Natural killer cell (primary cell): ENCODE data around the gene GOLGA6A. TPM values are rescaled to one million over a fixed set of nuclear protein-coding genes. Genes with fewer than 3 reads are reported as not detected.
"Not testable (repeated sequence)": the region's sequence is repeated elsewhere in the genome, so short reads cannot be mapped to it uniquely, and the experiment has no call there.

ENCODE experiments used
- ATAC-seq, 3 donors: fragments of 150-1000 bp in 2 of 3; fragments of 200-7000 bp in 1 of 3; cut with Tn5 transposase; 1 replicate in 1 of 3; 2 replicates in 2 of 3; pipeline ENCODE4 v1.10.0; 2021; ENCODE audit warnings: mild to moderate bottlenecking in 2 of 3, moderate library complexity in 2 of 3
- DNase-seq, 2 donors: peaks; one replicate each; pipeline versions ENCODE4 v3.0.0 to v3.0.0-alpha.2; 2013 to 2021; ENCODE audit warnings: mixed read lengths in 1 of 2
- H3K27ac ChIP-seq: one replicate; pipeline ENCODE4 v1.5.1; 2013; ENCODE audit warnings: mild to moderate bottlenecking, low read length
- H3K27me3 ChIP-seq: one replicate; pipeline ENCODE4 v1.6.1; 2013; ENCODE audit warnings: low read length; ENCODE audit not compliant: control insufficient read depth, insufficient read depth
- H3K36me3 ChIP-seq: one replicate; pipeline ENCODE4 v1.6.1; 2013; ENCODE audit warnings: low read length; ENCODE audit not compliant: control insufficient read depth, insufficient read depth
- H3K4me1 ChIP-seq: one replicate; pipeline ENCODE4 v1.6.1; 2013; ENCODE audit warnings: low read length; ENCODE audit not compliant: control insufficient read depth, insufficient read depth
- H3K4me3 ChIP-seq: one replicate; pipeline ENCODE4 v1.5.1; 2013; ENCODE audit warnings: low read length
- H3K9me3 ChIP-seq: one replicate; pipeline ENCODE4 v1.6.1; 2013; ENCODE audit warnings: low read length; ENCODE audit not compliant: control insufficient read depth, insufficient read depth
- H3K27ac Mint-ChIP-seq, 2 donors: one replicate each; pipeline ENCODE4 v1.8.0; 2022; ENCODE audit warnings: mild to moderate bottlenecking in 2 of 2, mixed read lengths in 2 of 2, moderate library complexity in 1 of 2
- H3K27me3 Mint-ChIP-seq, 2 donors: one replicate each; pipeline ENCODE4 v1.8.0; 2022; ENCODE audit warnings: low read depth in 2 of 2, mixed read lengths in 2 of 2
- H3K36me3 Mint-ChIP-seq: one replicate; pipeline ENCODE4 v1.8.0; 2022; ENCODE audit warnings: mixed read lengths
- H3K4me1 Mint-ChIP-seq, 2 donors: one replicate each; pipeline ENCODE4 v1.8.0; 2022; ENCODE audit warnings: mixed read lengths in 2 of 2
- H3K4me3 Mint-ChIP-seq: one replicate; pipeline ENCODE4 v1.8.0; 2022; ENCODE audit warnings: mild to moderate bottlenecking, moderate library complexity, mixed read lengths
- H3K9me3 Mint-ChIP-seq, 2 donors: one replicate each; pipeline ENCODE4 v1.8.0; 2022; ENCODE audit warnings: mixed read lengths in 2 of 2
- WGBS: methylation state at CpG from one replicate; pipeline ENCODE4 v1.1.7; 2013; ENCODE audit warnings: missing lambda C conversion rate; ENCODE audit not compliant: insufficient coverage; 5-methylcytosine and 5-hydroxymethylcytosine counted together
- intact Hi-C: fragments of 100-400 bp; cut with micrococcal nuclease; formaldehyde crosslinking; loops from one replicate; pipeline ENCODE4 v1.14.2; 2022
- total RNA-seq, 4 donors: library from RNA; stranded (reverse); fragments of 120-200 nt in 1 of 4; gene quantifications; one replicate each; pipeline versions ENCODE4 v1.2.3 to v1.2.4, GENCODE V29; 2013 to 2022
- TF ChIP-seq, protein P1 (sequence below): fragments of 200-600 bp; IDR thresholded peaks from one replicate; pipeline ENCODE4 v1.8.0; 2022; ENCODE audit warnings: antibody characterized with exemption

GOLGA6A gene
- total RNA-seq, 3 donors from 2014 or later (not counting 1 experiment from before 2014, with no cell fraction given), result 0.16 to 0.82 TPM; not detected in 1

DNA sequence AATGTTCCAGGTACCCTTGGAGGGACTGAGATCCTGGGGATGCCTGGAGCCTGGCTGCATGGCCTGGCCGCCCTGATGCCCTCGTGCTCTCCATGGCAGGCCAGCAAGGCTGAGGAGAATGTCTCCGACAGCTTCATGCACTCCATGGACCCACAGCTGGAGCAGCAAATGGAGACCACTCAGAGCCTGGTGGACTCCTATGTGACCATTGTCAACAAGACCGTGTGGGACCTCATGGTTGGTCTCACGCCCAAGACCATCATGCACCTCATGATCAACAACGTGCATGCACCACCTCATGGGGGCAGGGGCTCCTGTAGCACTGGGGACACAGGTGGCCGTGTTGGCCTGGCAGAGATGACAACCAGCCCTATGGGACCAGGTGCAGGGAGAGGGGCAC, 19.7 kb downstream of the GOLGA6A start:
- no peak for ATAC-seq
- no peak for DNase-seq
- no peaks in the 10 kb centered on the region for H3K27me3 Mint-ChIP-seq
- H3K36me3 Mint-ChIP-seq, result no peaks in the 10 kb centered on the region
- intact Hi-C loops, result no loop called here
- Histone ChIP-seq H3K27me3 (no peaks in the 10 kb centered on the region), H3K36me3 (no peaks in the 10 kb centered on the region), H3K27ac (no peak overlapping the region), H3K9me3 (no peaks in the 10 kb centered on the region), H3K4me1 (no peaks in the 10 kb centered on the region), H3K4me3 (no peak overlapping the region)
- 83% methylated on average over 7 of the region's 7 CpGs for WGBS
- no peak overlapping the region for H3K27ac Mint-ChIP-seq
- TF ChIP-seq, protein P1, sequence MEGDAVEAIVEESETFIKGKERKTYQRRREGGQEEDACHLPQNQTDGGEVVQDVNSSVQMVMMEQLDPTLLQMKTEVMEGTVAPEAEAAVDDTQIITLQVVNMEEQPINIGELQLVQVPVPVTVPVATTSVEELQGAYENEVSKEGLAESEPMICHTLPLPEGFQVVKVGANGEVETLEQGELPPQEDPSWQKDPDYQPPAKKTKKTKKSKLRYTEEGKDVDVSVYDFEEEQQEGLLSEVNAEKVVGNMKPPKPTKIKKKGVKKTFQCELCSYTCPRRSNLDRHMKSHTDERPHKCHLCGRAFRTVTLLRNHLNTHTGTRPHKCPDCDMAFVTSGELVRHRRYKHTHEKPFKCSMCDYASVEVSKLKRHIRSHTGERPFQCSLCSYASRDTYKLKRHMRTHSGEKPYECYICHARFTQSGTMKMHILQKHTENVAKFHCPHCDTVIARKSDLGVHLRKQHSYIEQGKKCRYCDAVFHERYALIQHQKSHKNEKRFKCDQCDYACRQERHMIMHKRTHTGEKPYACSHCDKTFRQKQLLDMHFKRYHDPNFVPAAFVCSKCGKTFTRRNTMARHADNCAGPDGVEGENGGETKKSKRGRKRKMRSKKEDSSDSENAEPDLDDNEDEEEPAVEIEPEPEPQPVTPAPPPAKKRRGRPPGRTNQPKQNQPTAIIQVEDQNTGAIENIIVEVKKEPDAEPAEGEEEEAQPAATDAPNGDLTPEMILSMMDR, result no peak
- H3K4me1 Mint-ChIP-seq, result no peaks in the 10 kb centered on the region
- H3K9me3 Mint-ChIP-seq, result no peaks in the 10 kb centered on the region
- H3K4me3 Mint-ChIP-seq, result no peak overlapping the region

DNA sequence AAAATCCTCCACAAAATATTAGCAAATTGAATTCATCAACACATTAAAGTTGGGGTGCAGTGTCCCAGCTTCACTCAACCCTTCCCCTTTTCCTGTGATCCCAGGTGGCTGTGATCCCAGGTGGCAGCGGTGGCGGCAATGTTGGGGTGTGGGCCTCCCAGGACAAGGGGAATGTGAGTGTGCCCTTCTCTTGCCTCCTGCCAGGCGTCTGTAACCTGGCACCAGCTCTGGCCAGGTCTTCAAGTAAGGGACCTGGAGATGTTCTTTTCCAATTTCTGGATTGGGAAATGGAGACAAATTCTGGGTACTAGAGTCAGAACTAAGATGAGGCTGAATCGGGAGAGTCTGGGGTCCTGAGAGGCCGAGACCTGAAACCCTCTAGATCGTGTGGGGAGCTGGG, 20.1 kb downstream of the GOLGA6A start:
- Histone ChIP-seq H3K4me1 (no peaks in the 10 kb centered on the region), H3K9me3 (no peaks in the 10 kb centered on the region), H3K36me3 (no peaks in the 10 kb centered on the region), H3K4me3 (no peak overlapping the region), H3K27me3 (no peaks in the 10 kb centered on the region), H3K27ac (no peak overlapping the region)
- Mint-ChIP-seq H3K36me3 (no peaks in the 10 kb centered on the region), H3K4me1 (no peaks in the 10 kb centered on the region), H3K9me3 (no peaks in the 10 kb centered on the region), H3K27ac (no peak overlapping the region), H3K4me3 (no peak overlapping the region), H3K27me3 (no peaks in the 10 kb centered on the region)
- intact Hi-C loops, result no loop called here
- WGBS, result 93% methylated on average over 6 of the region's 6 CpGs
- no peak for ATAC-seq
- TF ChIP-seq, protein P1, result no peak
- no peak for DNase-seq

- Mint-ChIP-seq H3K9me3 (no peaks in the 10 kb centered on the region), H3K27me3 (no peaks in the 10 kb centered on the region), H3K4me1 (no peaks in the 10 kb centered on the region), H3K4me3 (no peak overlapping the region), H3K27ac (no peak overlapping the region), H3K36me3 (no peaks in the 10 kb centered on the region)
- no peak for DNase-seq
- H3K27ac ChIP-seq, result no peak overlapping the region
- ATAC-seq, result no peak
- WGBS, result 80% methylated on average over 6 of the region's 6 CpGs
- H3K27me3 ChIP-seq, result no peaks in the 10 kb centered on the region
- intact Hi-C loops, result no loop called here
- H3K36me3 ChIP-seq, result no peaks in the 10 kb centered on the region
- TF ChIP-seq, protein P1, result no peak
- H3K4me1 ChIP-seq, result no peaks in the 10 kb centered on the region
- no peaks in the 10 kb centered on the region for H3K9me3 ChIP-seq
- no peak overlapping the region for H3K4me3 ChIP-seq
Observed at GRCh38 chr15:74060251-74060650, 22.1 kb downstream of the GOLGA6A start.

DNA sequence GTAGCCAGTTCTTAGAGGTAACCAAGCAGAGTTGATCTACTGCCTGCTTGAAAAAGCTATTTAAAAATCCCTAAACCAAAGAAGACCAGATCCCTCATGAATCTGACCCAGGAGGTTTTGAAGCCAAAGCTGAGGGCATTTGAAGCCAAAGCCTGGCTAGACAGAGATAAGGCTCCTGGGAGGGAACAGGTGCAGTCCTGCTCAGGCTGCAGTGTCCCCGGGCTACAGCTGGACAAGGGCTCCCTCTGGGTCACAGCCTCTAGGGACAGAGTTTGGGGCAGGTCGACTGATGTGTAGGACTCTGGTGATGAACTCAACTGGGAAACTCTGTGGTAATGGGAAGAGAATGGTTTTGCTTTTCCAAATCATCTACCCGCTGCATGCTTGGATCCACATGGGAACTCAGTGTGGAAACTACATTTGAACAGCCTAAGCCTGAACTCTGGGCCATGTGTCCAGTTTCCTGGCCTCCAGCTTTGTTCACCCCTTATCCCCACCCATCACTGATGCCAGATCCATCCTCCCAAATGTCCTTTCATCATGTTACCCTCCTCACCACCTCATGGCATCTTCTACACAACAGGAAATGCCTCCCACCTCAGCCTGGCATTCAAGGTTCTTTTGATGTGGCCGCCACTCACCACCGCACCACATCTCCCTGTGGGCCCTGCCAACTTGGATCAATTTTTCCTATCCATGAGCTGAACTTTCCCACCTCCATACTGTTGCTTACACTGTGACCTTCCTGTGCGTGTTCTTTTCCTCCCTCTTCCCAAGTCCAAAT, 23.1 kb downstream of the GOLGA6A start:
- H3K27me3 ChIP-seq, H3K4me3 ChIP-seq, H3K27me3 Mint-ChIP-seq, H3K4me1 ChIP-seq, ATAC-seq, H3K4me1 Mint-ChIP-seq, intact Hi-C loops, H3K36me3 Mint-ChIP-seq, DNase-seq, H3K9me3 Mint-ChIP-seq, H3K4me3 Mint-ChIP-seq, H3K27ac Mint-ChIP-seq, H3K36me3 ChIP-seq, H3K9me3 ChIP-seq, H3K27ac ChIP-seq: not testable (repeated sequence)
- WGBS, result 76% methylated on average over 6 of the region's 6 CpGs

- 98% methylated on average over 5 of the region's 5 CpGs for WGBS
- H3K4me3 ChIP-seq, H3K9me3 Mint-ChIP-seq, H3K36me3 Mint-ChIP-seq, H3K27ac Mint-ChIP-seq, H3K4me3 Mint-ChIP-seq, H3K4me1 ChIP-seq, H3K27ac ChIP-seq, H3K36me3 ChIP-seq, H3K9me3 ChIP-seq, intact Hi-C loops, H3K27me3 Mint-ChIP-seq, ATAC-seq, H3K27me3 ChIP-seq, DNase-seq: not testable (repeated sequence)
- peaks cover 0 to 13% of the 10 kb centered on the region in 2 donors for H3K4me1 Mint-ChIP-seq
Observed at GRCh38 chr15:74056330-74056729, 26.0 kb downstream of the GOLGA6A start.
